Uterus (tissue), 2 donors: ENCODE results near the gene CLIC1.

ENCODE experiments used
- CTCF ChIP-seq, 4 experiments: fragments of 200-600 bp in 2 of 4; fragments of 450-650 bp in 2 of 4; sonication (generic) in 2 of 4; IDR thresholded peaks; one replicate each; pipeline ENCODE4 v1.5.1; 2016 to 2019; ENCODE audit warnings: antibody characterized with exemption in 4 of 4, mild to moderate bottlenecking in 2 of 4, moderate library complexity in 1 of 4
- POLR2A ChIP-seq, 2 donors: fragments of 450-650 bp; IDR thresholded peaks; one replicate each; pipeline ENCODE4 v1.6.1; 2016; ENCODE audit warnings: antibody characterized with exemption in 2 of 2, mild to moderate bottlenecking in 1 of 2, moderate library complexity in 1 of 2

GRCh38 chr6:31689249-31690110, 46.9 kb downstream of the CLIC1 start:
- TF ChIP-seq CTCF (IDR thresholded peaks at IDR 0.05) (no peak), POLR2A (IDR thresholded peaks at IDR 0.05) (no peak)
